Thymus (tissue), 11 donors: ENCODE data around the gene TNRC6A. TPM values are rescaled to one million over a fixed set of nuclear protein-coding genes. Genes with fewer than 3 reads are reported as not detected.

ENCODE experiments used
- DNase-seq, 9 donors: peaks; one replicate each; pipeline ENCODE4 v3.0.0-alpha.2; 2013; ENCODE audit warnings: low spot score in 9 of 9, low read depth in 6 of 9, missing footprints in 1 of 9
- H3K27ac ChIP-seq, 2 donors: one replicate each; pipeline ENCODE4 v1.5.1; 2013; ENCODE audit warnings: control low read depth in 1 of 2, low read depth in 1 of 2, low read length in 1 of 2, mild to moderate bottlenecking in 1 of 2, moderate library complexity in 1 of 2
- H3K27me3 ChIP-seq, 2 donors: one replicate each; pipeline ENCODE4 v1.5.1; 2013; ENCODE audit warnings: low read length in 1 of 2; ENCODE audit not compliant: control insufficient read depth in 2 of 2, insufficient read depth in 1 of 2
- H3K36me3 ChIP-seq, 2 donors: one replicate each; pipeline ENCODE4 v1.5.1; 2013; ENCODE audit warnings: low read length in 1 of 2, mild to moderate bottlenecking in 1 of 2, moderate library complexity in 1 of 2; ENCODE audit not compliant: control insufficient read depth in 2 of 2, insufficient read depth in 2 of 2
- H3K4me1 ChIP-seq, 2 donors: one replicate each; pipeline ENCODE4 v1.5.1; 2013; ENCODE audit warnings: low read length in 2 of 2; ENCODE audit not compliant: control insufficient read depth in 2 of 2, insufficient read depth in 2 of 2
- H3K4me3 ChIP-seq, 2 donors: one replicate each; pipeline ENCODE4 v1.5.1; 2013; ENCODE audit warnings: low read length in 2 of 2, control low read depth in 1 of 2, mild to moderate bottlenecking in 1 of 2
- H3K9me3 ChIP-seq, 2 donors: one replicate each; pipeline ENCODE4 v1.5.1; 2013; ENCODE audit warnings: low read length in 1 of 2, mild to moderate bottlenecking in 1 of 2; ENCODE audit not compliant: control insufficient read depth in 2 of 2, insufficient read depth in 1 of 2
- WGBS: extraction: QIAGEN DNeasy Blood & Tissue Kit; methylation state at CpG from one replicate; pipeline ENCODE4 v1.1.7; 2013; 5-methylcytosine and 5-hydroxymethylcytosine counted together
- polyA plus RNA-seq: library from polyadenylated mRNA; stranded (reverse); fragments of 200-250 nt; gene quantifications from one replicate; pipeline ENCODE4 v1.2.3, GENCODE V29; 2013
- total RNA-seq: library from RNA; stranded (reverse); fragments of 120-200 nt; gene quantifications from one replicate; pipeline ENCODE4 v1.2.4, GENCODE V29; 2013
- donor health status: healthy.

TNRC6A gene
- total and polyA plus RNA-seq, 2 donors: 15.4 to 16.3 TPM

DNA sequence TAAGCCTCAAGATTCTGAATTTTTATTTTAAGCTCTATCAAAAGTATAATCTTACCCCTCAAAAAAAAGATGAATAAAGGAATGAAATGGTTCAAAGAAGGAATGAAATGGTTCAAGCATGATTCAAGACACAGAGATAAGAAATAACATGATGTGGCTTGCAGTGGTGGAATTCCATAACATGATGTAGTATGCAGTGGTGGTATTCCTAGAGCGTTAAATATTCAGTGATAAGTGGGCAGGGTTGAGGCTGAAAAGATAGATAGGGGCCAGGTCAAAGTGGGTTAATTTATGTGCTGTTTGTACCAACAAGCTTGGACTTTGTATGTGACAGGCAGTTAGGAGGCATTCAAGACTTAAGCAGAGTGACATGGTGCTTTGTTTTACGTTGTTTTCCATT is 29.6 kb downstream of the TNRC6A start:
- Histone ChIP-seq H3K4me1 (no peaks in the 10 kb centered on the region), H3K9me3 (no peaks in the 10 kb centered on the region), H3K4me3 (no peak overlapping the region), H3K36me3 (peaks cover 4 to 12% of the 10 kb centered on the region in 2 donors), H3K27me3 (no peaks in the 10 kb centered on the region), H3K27ac (no peak overlapping the region)
- DNase-seq: no peak
- 96% methylated on average over 2 of the region's 2 CpGs for whole genome bisulfite sequencing

DNA sequence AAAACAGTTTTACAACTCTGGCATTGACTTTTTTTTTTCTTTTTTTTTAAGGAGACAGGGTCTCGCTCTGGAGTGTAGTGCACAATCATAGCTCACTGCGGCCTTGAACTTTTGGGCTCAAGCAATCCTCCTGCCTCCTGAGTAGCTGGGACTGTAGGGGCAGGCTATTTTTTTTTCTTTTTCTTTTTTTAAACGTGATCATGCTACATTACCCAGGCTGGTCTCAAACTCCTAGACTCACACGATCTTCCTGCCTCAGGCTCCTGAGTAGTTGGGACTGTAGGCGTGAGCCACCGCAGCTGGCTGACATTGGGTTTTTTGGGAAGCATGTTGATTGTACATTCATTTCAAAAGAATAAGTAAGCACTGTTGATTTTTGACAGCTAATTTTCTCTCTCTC is 32.1 kb downstream of the TNRC6A start:
- H3K27ac ChIP-seq: no peak overlapping the region
- no peaks in the 10 kb centered on the region for H3K9me3 ChIP-seq
- H3K4me1 ChIP-seq: no peaks in the 10 kb centered on the region
- no peak overlapping the region for H3K4me3 ChIP-seq
- 90% methylated on average over 6 of the region's 6 CpGs for WGBS
- peaks cover 9 to 12% of the 10 kb centered on the region in 2 donors for H3K36me3 ChIP-seq
- no peaks in the 10 kb centered on the region for H3K27me3 ChIP-seq
- DNase-seq: no peak

DNA sequence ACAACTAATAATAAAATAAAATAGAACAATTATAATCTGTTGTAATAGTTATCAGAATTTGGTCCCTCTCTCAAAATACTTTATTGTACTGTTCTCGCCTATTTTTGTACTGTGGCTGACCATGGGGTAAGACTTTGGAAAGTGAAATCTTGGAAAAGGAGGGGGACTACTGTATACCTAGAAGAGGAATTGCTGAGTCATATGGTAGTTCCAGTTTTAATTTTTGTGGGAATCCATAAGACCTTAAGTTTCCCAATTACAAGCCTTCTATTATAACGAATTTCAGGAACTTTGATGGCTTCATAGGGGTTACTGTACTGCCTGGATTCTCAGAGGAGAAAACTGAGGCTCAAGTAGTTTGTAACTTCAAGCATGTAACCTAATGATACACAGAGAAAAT is 35.5 kb downstream of the TNRC6A start:
- Histone ChIP-seq H3K27me3 (no peaks in the 10 kb centered on the region), H3K4me3 (no peak overlapping the region), H3K27ac (no peak overlapping the region), H3K9me3 (no peaks in the 10 kb centered on the region), H3K36me3 (peaks cover 8% of the 10 kb centered on the region in 2 donors), H3K4me1 (no peaks in the 10 kb centered on the region)
- 96% methylated on average over 2 of the region's 2 CpGs for WGBS
- no peak for DNase-seq

DNA sequence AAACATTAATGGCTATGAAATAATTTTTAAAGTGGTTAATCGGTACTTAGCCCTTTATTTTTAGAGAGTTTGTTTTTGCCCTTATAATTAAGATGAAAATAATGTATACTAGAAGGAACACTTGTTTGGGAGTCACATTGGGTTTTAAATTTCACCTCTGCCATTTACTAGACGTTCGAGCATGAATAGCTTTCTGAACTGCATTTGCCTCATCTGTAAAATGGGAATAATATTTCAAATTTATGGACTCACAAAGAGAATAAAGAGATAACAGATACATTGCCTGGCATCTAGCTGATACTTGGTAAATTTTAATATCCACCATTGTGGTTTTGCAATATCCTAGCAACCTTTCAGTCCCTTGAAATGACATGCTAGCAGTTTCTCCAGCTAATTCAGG is 36.6 kb downstream of the TNRC6A start:
- WGBS: 95% methylated on average over 3 of the region's 3 CpGs
- Histone ChIP-seq H3K9me3 (no peaks in the 10 kb centered on the region), H3K27ac (no peak overlapping the region), H3K4me1 (no peaks in the 10 kb centered on the region), H3K36me3 (peaks cover 8% of the 10 kb centered on the region in 2 donors), H3K4me3 (no peak overlapping the region), H3K27me3 (no peaks in the 10 kb centered on the region)
- DNase-seq: no peak

DNA sequence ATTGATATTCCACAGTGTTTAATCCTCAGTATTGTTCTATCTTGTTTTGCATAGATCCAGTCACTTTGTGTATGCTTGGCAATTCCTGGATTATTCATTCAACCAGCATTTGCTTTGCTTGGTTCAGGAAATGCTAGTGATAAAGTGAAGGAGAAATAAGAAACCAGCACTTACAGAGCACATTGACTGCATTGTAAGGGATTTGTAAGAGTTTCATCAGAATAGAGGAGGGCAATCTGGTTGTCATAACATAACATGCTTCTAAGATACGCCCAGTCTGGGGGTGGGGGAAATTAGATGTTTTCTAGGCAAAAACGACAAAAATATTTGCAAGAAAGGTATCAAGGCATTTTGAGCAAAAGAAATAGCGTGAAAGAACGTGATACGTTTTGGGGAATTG is 40.4 kb downstream of the TNRC6A start:
- Histone ChIP-seq H3K4me1 (no peaks in the 10 kb centered on the region), H3K9me3 (no peaks in the 10 kb centered on the region), H3K4me3 (no peak overlapping the region), H3K27ac (no peak overlapping the region), H3K36me3 (peaks cover 5 to 12% of the 10 kb centered on the region in 2 donors), H3K27me3 (no peaks in the 10 kb centered on the region)
- no peak for DNase-seq
- WGBS: 99% methylated on average over 5 of the region's 5 CpGs

DNA sequence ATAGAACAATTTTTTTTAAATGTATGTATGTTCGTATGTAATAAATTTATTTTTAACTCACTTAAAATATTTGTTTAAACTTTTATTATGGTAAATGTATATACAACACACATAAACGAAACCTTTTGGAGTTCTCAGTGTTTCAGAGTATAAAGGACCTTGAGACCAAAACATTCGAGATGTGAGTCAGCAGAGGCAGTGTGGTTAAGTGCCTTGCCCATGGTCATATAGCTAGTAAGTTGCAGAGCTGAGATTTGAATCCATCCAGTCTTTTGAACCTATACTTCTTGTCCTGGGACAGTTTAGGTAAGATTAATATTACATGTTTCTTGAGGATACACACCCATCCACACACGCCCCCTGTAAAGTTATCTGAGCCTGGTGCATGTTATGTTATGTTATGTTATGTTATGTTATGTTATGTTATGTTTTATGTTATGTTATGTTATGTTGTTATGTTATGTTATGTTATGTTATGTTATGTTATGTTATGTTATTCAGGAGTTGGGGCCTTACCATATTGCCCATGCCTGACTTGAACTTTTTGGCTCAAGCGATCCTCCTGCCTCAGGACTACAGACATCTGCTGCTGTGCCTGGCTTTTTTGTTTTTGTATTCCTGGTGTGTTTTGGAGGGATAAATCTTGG is 41.8 kb downstream of the TNRC6A start:
- H3K27ac ChIP-seq: no peak overlapping the region
- WGBS: 98% methylated on average over 5 of the region's 5 CpGs
- H3K27me3 ChIP-seq: no peaks in the 10 kb centered on the region
- no peak for DNase-seq
- peaks cover 5 to 12% of the 10 kb centered on the region in 2 donors for H3K36me3 ChIP-seq
- no peaks in the 10 kb centered on the region for H3K4me1 ChIP-seq
- H3K4me3 ChIP-seq: no peak overlapping the region
- H3K9me3 ChIP-seq: no peaks in the 10 kb centered on the region

DNA sequence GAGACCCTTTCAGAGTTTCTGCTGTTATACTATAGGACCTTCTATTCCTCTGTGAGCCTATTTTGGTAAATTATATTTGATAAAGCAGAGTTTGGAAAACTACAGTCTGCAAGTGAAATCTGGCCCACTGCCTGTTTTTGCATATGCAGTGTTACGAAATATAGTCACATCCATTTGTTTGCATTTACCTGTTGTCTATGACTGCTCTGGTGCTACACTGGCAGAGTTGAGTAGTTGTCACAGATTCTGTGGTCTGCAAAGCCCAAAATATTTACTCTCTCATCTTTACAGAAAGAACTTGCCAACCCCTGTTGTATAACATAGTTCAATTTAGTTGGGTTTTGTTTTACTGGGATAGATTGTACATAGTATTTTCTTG is 42.3 kb downstream of the TNRC6A start:
- WGBS: 100% methylated on average over 1 of the region's 1 CpG
- Histone ChIP-seq H3K4me3 (no peak overlapping the region), H3K36me3 (peaks cover 10 to 15% of the 10 kb centered on the region in 2 donors), H3K27me3 (no peaks in the 10 kb centered on the region), H3K27ac (no peak overlapping the region), H3K9me3 (no peaks in the 10 kb centered on the region), H3K4me1 (no peaks in the 10 kb centered on the region)
- DNase-seq: no peak

DNA sequence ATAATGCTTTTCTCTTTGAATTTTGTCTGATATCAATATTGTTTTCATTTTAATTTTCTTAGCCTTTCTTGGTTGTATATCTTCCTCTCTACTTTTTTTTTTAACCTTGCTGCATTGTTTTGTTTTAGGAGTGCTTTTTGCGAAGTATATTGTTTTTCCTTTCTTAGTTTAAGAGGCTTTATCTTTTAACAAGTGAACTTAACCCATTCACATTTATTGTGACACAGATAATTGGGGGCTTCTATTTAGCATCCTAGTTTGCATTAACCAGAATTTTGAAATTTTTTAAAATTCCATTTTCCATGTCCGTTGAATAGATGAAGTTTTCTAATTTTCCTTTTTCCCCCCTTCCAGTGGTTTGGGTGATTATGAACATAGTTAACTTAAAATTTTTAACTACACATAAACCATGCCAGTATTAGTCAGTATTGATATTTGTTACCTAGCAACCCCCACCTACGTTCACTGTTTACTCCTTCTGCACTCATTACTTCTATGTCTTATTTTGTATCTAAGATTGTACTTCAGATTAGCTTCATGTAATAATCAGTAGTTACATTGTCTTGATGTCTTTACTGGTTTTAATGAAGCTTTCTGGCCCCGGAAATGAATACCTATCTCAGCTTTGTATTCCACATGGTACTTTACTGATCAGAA is 44.4 kb downstream of the TNRC6A start:
- 97% methylated on average over 4 of the region's 4 CpGs for WGBS
- no peaks in the 10 kb centered on the region for H3K9me3 ChIP-seq
- H3K36me3 ChIP-seq: peaks cover 26 to 30% of the 10 kb centered on the region in 2 donors

DNA sequence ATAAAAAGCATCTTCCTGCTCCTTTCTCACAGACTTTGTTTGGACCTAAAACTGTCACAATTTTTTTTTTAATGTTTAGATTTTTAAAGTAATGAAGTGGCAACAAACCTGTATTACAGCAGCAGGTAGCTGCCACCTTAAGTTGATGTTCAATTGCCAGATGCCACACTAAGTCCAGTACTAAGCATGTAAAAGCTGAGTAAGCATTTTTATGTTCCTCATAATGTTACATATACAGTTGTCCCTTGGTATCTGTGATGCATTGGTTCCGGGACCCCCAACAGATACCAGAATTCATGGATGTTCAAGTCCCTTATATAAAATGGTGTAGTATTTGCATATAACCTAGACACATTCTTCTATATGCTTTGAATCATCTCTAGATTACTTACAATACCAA is 45.1 kb downstream of the TNRC6A start:
- no peak overlapping the region for H3K27ac ChIP-seq
- no peaks in the 10 kb centered on the region for H3K27me3 ChIP-seq
- H3K9me3 ChIP-seq: no peaks in the 10 kb centered on the region
- WGBS: 99% methylated on average over 1 of the region's 1 CpG
- DNase-seq: no peak
- H3K4me3 ChIP-seq: no peak overlapping the region
- peaks cover 30 to 37% of the 10 kb centered on the region in 2 donors for H3K36me3 ChIP-seq
- no peaks in the 10 kb centered on the region for H3K4me1 ChIP-seq

More for the DNA sequence above, 44.4 kb downstream of the TNRC6A start:
- no peak overlapping the region for H3K4me3 ChIP-seq
- no peaks in the 10 kb centered on the region for H3K27me3 ChIP-seq
- H3K4me1 ChIP-seq: no peaks in the 10 kb centered on the region
- DNase-seq: no peak
- H3K27ac ChIP-seq: no peak overlapping the region
